Measurements from ENCODE around the gene ANO5. TPM values are rescaled to one million over a fixed set of nuclear protein-coding genes. Genes with fewer than 3 reads are reported as not detected.
"Not testable (repeated sequence)": the region's sequence is repeated elsewhere in the genome, so short reads cannot be mapped to it uniquely, and the experiment has no call there.

Gene ANO5
- total RNA-seq, 1 donor from 2014 or later: 26.8 TPM

DNA sequence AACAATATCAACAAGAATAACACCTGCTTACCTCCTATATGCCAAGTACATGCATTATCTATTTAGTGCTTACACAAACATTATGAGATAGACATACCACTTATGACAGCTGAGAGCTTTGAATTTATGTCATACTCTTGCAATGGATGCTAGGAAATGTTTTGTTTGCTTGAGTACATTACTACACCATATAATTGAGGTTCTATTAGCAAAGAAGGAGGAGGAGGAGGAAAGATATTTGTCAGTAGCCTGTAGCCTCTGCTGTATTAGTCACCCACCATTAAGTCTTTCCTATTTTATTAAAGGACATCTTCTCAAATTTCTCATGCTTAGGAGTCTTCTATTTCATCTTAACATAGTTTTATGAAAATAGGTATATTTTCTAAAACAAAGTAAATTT is 6.4 kb downstream of the ANO5 start:
- no peak for DNase-seq

DNA sequence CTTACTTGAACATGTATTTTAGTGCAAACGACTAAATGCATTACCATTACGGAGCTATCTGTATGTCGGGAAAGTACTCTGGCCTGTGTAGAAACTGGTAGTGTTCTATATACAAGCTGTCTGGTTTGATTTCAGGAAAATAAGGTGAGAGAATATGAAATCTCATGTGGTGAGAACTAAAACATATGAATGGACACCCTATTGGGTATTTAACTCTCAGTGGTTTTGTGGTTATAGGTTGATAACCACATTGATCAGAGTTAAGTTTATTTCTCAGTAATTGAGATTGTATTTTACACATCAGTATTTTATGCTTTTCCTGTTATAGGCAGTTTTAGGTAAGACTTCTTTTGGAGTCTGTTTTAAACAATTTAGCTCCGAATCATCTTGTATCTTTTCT is 10.4 kb downstream of the ANO5 start:
- no peak for DNase-seq

DNA sequence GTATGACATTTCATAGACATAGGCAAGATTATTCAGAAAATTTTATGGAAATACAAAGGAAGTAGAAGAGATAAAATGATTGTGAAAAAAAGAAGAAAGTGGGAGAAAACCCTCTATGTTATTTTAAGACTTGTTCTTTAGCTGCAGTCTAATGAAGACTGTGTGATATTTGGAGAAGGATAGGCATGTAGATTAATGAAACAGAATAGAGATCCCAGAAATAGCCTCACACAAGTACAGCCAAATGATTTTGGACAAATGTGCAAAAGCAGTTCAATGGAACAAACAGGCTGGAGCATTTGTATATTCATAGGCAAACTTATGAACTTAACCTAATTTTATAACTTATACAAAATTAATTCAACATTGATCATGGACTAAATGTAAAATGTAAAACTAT is 14.3 kb downstream of the ANO5 start:
- no peak for DNase-seq

DNA sequence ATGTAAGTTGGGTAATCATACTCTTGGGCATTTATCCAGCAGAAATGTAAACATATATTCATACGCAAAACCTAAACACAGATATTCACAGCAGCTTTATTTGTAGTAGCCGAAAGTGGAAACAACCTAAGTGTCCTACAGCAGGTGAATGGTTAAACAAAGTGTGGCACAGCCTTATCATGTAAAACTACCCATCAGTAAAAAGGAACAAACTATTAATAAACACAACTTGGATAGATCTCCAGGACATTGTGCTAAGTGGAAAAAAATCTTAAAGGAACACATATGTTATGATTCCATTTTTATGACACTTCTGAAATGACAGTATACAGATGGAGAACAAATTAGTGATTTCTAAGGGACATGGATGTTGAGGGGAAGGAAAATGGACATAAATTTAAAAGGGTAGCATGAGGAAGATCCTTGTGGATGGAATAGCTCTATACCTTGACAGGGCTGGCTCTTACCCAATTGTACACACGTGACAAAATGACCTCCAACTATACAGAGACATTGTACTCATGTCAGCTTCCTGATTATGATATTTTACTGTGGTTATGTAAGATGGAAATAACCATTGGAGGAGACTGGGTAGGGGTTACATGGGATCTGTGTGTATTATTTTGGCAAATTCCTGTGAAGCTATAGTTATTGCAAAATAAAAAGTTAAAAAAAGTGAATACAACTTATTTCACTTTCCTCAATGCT is 15.4 kb downstream of the ANO5 start:
- DNase-seq: no peak

DNA sequence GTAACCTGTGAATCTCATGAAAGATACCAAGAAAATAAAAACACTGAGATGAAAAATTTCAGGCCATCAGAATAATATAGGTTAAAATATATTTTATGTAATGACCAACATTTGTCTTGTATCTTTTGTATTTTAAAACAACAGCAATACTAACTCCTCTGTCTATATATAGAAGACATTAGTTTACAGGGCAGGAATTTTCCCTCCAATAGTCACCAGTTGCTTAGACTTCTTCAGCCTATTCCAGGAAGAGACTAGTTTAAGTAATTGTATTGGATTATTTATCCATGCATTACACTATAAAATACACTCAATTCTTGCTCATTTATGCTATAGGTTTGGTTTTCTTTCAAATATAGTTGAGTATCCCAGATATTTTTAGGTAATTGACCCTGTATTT is 24.1 kb downstream of the ANO5 start:
- no peak for DNase-seq

DNA sequence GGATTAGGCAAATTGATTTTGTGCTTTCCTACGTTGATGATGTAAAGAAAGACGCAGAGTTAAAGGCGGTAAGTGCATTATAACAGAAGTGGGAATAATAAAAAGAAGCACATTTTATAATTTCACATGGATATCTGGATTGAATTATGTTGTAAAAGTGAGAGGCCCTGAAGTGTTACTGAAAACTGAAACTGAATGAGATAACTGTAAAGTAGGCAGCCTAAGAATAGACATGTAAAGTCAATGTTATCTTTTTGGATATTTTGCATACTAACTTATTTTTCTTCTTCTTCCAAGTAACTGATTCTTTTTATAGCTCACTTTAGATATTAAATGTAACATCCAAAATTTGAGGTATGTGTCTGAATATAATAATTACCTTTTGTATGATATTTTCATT is 28.3 kb downstream of the ANO5 start:
- DNase-seq: no peak

DNA sequence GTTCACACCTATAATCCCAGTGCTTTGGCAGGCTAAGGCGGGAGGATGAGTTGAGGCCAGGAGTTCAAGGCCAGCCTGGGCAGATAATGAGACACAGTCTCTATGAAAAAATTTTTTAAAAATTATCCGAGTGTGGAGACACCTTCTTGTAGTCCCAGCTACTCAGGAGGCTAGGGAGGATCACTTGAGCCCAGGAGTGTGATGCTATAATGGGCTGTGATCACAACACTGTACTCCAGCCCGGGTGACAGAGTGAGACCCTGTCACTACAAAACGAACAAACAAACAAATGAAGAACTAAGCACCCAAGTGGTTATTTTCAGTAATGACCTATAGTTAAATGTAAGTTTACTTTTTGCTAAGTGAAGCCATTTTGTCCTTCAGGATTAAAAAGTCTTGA is 32.3 kb downstream of the ANO5 start:
- no peak for DNase-seq

DNA sequence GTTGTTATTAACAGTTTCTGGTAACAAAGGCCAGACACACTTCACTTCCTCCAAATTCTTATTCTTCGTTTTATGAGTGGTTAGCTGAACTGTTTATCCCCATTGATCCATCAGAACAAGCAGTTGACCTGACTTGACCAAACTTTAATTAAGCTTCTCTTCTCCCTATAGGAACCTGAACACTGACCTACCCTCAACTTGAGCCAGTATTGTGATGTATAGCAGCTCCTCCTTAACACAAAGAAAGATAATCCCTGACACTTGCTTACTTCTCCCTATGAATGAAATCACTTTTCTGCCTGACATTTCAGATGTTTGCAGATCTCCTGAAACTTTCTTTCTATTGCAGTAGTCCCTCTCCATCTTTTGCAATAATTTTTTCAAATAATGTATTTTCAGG is 41.9 kb downstream of the ANO5 start:
- DNase-seq: no peak

DNA sequence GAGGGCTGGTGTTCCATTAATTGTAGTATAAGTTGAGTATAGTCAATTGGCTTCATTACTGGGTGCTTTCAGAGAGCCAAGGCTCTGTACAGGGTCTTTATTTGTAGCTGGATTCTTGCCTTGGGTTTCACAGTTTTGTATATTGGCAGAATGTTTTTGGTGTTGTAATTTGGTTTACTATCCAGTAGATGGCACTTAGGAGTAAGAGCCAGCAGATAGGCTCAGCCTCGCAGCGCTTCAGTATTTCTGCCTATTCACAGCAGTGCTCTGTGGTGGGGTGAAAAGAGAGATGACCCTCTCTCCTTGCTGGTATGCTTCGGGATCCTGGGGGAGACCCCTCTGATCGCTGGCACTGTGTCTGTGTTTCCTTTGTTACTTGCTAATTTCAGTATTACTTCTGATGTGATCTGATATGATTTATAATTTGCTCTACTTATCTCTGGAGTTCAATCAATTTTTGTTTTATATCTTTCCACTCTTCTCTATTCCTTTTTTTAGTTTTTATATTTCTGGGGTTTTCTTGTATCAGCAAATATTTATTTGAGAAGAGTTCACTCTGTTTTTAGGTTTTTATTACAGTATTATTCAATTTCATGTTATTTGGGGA is 52.2 kb downstream of the ANO5 start:
- no peak for DNase-seq

DNA sequence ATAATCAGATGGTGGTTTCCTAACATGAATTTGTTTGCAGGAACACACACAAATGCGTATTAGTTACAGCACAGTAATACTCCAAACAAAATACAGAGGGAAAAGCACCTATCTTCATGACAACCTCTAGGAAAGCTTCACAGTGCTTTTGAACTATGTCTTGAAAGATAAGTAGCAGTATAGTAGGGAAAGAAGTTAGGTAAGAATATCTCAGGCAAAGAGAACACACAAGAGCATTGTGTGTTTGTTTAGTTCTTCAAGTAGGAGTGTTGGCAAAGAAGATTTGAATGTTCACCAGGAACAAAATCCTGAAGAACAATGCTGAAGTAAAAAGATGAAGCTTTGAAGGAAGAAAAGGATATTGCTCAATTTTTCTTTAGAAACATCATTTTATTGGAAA is 54.1 kb downstream of the ANO5 start:
- no peak for DNase-seq

DNA sequence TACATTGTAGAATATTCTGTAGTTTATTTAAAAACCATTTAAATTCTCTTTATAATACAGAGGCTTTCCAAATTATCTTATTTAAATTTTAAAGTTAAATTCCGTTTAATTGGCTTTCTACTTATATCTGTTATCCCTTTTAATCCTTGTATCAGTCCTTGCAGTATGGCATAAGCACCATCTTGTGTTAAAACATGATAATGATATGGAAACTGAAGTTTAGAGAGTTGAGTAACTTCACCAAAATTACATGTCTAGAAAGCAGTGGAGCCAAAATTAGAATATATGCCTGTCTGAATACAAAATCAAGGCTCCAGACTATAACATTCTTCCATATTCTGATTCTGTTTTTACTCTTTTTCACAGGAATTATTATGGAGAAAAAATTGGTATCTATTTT is 57.0 kb downstream of the ANO5 start:
- no peak for DNase-seq

DNA sequence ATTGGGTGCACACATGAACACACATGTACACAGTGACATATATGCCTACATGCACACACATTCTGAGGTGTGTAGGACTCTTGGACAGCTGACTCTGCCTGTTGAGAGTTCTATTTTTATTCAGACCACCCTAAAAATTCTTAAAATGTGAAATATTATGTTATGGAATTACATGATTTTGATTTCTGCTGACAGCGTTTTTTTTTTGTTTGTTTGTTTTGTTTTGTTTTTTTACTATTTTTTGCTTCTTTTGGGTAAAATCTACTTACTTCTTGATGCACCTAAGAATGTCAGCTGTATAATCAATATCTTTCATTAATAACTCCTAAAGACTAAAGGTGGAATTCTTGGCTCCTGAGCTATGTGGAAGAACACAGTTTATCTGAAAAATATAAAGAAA is 64.0 kb downstream of the ANO5 start:
- DNase-seq: no peak

DNA sequence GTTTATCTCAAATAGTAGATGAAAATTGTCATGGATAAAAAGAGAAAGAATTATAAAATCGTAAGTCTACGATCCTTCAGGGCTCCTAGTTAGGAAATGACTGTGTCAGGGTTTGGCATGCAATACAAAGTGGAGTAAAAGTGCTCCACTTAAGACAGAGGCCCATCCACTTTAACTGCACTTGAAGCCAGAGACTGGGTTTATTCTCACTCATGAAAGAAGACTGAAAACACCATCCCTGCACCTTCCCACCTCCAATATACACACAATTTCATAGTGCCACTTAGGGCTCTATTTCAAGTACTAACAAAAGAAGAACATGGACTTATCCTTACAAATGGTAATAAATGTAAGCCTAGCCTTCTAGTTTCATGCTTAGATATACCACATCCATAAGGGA is 70.7 kb downstream of the ANO5 start:
- no peak for DNase-seq

DNA sequence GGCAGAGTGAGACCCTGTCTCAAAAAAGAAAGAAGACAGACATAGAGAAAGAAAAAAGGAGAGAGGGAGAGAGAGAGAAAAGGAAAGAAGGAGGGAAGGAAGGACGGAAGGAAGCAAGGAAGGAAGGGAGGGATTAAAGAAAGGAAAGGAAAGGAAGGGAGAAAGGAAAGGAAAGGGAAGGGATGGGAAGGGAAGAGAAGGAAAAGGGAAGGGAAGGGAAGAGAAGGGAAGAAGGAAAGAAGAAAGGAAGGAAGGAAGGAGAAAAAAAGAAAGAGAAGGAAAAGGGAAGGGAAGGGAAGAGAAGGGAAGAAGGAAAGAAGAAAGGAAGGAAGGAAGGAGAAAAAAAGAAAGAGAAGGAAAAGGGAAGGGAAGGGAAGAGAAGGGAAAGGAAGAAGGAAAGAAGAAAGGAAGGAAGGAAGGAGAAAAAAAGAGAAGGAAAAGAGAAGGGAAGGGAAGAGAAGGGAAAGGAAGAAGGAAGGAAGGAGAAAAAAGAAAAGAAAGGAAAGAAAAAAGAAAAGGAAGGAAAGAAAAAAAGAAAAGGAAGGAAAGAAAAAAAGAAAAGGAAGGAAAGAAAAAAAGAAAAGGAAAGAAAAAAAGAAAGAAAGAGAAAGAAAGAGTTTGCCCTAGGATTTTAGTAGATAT is 76.2 kb downstream of the ANO5 start:
- not testable (repeated sequence) for DNase-seq

DNA sequence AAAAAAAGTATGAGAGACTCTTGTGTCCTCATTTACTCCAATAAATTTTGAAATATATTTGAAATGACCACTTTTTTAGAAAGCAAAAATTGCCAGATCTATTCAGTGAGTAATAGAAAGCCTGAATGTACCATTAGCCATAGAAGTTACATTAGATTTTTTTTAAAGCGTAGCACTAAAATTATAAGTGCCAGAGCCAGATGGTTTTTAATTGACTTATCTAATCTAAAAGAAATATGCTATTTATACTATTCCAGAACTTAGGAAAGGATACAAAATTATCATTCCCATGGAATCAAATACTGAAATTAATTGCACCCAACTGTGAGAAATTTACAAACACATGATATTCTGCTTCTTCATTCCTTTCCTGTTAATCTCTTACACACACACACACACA is 80.9 kb downstream of the ANO5 start:
- DNase-seq: no peak

DNA sequence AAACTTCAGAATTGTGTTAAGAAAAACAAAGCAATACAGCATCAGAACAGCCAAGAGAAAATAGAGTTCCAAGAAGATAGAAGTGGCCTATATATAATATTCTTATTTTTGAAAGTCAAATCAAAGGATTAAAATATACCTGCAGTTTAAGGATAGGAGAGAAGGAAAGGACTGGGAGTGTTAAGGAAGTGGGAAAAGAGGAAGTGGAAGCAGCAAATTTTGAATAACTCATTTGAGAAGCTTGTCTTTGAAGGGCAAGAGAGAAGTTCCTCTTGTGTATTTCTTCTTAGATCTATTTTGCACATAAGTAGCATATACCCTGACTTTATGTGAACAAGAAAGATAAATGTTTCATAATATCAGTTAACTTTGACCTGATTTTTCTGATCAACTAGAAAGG is 82.7 kb downstream of the ANO5 start:
- DNase-seq: no peak

DNA sequence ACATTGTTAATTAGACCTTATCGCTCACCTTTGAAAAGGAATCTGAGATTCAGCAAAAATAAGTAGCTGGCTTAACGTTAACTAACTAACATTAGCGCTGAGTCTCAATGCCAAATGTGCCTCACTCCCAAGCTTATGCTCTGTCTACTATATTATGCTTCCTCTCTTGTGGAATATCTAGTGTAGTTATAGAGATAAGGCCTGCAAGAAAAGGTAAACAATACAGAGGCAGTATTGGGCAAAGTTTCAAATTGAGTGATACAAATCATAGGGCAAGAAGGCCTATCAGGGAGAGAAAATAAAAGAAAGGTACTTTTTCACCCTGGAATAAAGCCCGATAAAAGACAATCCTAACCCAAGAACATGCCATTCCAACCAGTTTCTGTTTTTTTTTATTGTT is 83.7 kb downstream of the ANO5 start:
- no peak for DNase-seq

DNA sequence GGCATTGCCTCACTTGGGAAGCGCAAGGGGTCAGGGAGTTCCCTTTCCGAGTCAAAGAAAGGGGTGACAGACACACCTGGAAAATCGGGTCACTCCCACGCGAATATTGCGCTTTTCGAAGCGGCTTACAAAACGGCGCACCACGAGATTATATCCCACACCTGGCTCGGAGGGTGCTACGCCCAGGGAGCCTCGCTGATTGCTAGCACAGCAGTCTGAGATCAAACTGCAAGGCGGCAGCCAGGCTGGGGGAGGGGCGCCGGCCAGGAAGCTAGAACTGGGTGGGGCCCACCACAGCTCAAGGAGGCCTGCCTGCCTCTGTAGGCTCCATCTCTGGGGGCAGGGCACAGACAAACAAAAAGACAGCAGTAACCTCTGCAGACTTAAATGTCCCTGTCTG is 92.1 kb downstream of the ANO5 start:
- DNase-seq: not testable (repeated sequence)

DNA sequence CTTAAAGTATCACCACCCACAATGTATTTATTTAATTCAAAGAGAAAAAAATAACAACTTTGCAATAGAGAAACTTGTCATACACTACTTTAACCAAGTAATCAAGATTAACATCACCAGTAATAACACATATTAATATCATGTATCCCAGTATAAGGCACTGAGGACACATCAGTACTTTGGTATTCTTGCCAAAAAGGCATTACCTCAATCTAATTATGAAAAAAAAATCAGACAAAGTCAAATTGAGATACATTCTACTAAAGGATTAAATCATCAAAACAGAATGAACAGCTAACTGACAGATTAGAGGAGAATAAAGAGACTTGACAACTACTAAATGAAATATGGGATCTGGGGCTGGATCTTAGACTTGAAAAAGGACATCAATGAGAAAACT is 109.5 kb downstream of the ANO5 start:
- DNase-seq: no peak

DNA sequence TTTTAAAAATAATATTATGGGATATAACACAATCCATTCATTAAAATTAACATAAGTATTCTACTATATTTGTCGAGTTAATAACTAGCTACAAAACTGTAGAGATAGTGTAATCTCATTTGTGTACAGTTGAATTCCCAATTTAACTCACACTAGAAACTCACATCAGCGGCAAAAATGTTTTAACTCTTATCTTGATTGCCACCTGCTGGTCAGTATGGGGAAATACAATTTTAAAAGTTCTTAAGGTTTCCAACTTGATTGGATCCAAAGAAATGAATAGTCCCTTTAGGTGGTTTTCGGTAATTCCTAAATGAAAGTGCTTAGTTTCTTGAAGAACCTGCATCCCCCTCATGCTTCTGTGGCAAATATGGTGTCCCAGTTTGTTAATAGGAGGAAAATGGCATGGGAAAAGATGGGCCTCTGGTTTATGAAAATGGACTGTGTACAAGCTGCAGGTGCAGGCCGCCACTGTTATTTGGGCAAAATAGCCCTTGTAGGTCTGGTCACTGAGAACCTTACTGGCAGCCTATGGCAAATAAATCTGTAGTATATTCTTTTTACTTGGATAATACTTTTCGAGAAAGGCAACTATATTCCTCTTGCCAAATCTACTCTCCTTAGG is 111.6 kb downstream of the ANO5 start:
- no peak for DNase-seq

DNA sequence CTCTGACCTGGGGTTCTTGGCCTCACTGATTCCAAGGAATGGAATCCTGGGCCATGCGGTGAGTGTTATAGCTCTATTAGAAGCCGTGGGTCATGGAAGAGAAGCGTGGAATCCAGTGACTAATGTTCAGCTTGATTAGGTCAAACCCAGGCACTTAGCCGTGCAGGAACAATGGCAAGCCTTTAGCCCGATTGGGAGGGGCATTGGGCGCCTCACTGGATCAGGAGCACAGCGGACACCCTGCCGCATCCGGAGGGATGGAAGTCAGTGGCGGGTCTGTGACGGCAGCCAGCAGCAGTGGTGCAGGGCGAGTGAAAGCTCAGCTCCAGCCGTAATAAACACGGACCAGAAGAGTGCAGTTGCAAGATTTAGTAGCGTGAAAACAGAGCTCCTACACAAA is 124.8 kb downstream of the ANO5 start:
- DNase-seq: no peak

DNA sequence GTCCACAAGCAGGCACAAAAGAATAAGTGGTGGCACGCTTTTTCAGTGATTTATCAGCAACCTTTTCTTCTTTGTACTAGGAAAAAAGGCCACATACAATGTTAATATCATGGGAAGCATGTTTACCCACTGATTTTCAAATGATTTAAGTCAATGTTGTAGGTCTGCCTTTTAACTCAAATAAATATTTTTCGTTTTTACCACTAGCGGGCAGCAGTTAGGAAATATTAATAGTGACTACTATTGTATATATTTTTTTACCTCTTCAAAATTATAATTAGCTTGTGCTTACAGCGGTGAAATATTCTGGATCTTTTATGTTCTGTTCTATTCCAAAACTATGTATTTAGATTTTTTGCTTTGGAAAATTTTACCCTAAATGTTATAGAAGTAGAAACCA is 138.9 kb downstream of the ANO5 start:
- no peak for DNase-seq

Data from occipital lobe (tissue), 2 donors.